Measurements from ENCODE around the gene KIRREL1.

The KIRREL1 gene

GRCh38 chr1:158119976-158120653 lies 126.7 kb downstream of the KIRREL1 start:
- Histone ChIP-seq H2AFZ (ENCODE audit: low read depth, low read length) (no peak overlapping the region), H3K79me1 (replicated peaks; ENCODE audit: low read length, poor library complexity, severe bottlenecking) (peaks cover 2% of the 10 kb centered on the region), H3K27me3 (ENCODE audit: control insufficient read depth in 1 of 2, insufficient read depth in 1 of 2, low read length in 2 of 2) (peaks cover 0 to 5% of the 10 kb centered on the region in 2 experiments), H2BK5ac (ENCODE audit: low read depth, low read length, poor library complexity, severe bottlenecking) (peak overlapping the region; percentile 88), H3K18ac (ENCODE audit: low read depth in 1 of 2, low read length in 2 of 2) (no peak overlapping the region), H3K9ac (ENCODE audit: low read length) (no peak overlapping the region), H3K4ac (ENCODE audit: low read depth in 1 of 2, low read length in 2 of 2) (no peak overlapping the region), H3K4me2 (ENCODE audit: low read length, poor library complexity, severe bottlenecking) (no peak overlapping the region), H3K4me1 (ENCODE audit: control insufficient read depth, insufficient read depth, low read depth, low read length) (peaks cover 32% of the 10 kb centered on the region), H3K23ac (ENCODE audit: low read length in 2 of 2) (no peak overlapping the region), H2BK120ac (ENCODE audit: low read depth, low read length) (no peak overlapping the region), H4K8ac (ENCODE audit: low read length) (no peak overlapping the region), H3K14ac (ENCODE audit: low read length in 2 of 2) (no peak overlapping the region), H2AK5ac (ENCODE audit: low read length, severe bottlenecking) (peak overlapping the region; percentile 100), H3K36me3 (ENCODE audit: control insufficient read depth in 1 of 2, insufficient read depth in 2 of 2, low read depth in 1 of 2, low read length in 2 of 2) (no peaks in the 10 kb centered on the region), H3K27ac (ENCODE audit: low read length, poor library complexity, severe bottlenecking) (peak overlapping the region; percentile 92), H4K91ac (ENCODE audit: low read length) (no peak overlapping the region), H3K4me3 (ENCODE audit: insufficient read depth in 1 of 2, low read depth in 1 of 2, low read length in 2 of 2) (no peak overlapping the region), H3K9me3 (ENCODE audit: control insufficient read depth, low read length) (no peaks in the 10 kb centered on the region), H2BK12ac (ENCODE audit: low read length in 2 of 2) (no peak overlapping the region), H2BK15ac (ENCODE audit: low read depth, poor library complexity, severe bottlenecking) (no peak overlapping the region)
- 74% methylated on average over 5 of the region's 5 CpGs for WGBS
- no peak for DNase-seq

- Histone ChIP-seq H3K4me3 (ENCODE audit: insufficient read depth in 1 of 2, low read depth in 1 of 2, low read length in 2 of 2) (no peak overlapping the region), H3K27me3 (ENCODE audit: control insufficient read depth in 1 of 2, insufficient read depth in 1 of 2, low read length in 2 of 2) (peaks cover 0 to 3% of the 10 kb centered on the region in 2 experiments), H3K18ac (ENCODE audit: low read depth in 1 of 2, low read length in 2 of 2) (no peak overlapping the region), H3K4me2 (ENCODE audit: low read length, poor library complexity, severe bottlenecking) (no peak overlapping the region), H3K27ac (ENCODE audit: low read length, poor library complexity, severe bottlenecking) (peak overlapping the region; percentile 37), H3K4me1 (ENCODE audit: control insufficient read depth, insufficient read depth, low read depth, low read length) (peaks cover 35% of the 10 kb centered on the region), H2BK5ac (ENCODE audit: low read depth, low read length, poor library complexity, severe bottlenecking) (no peak overlapping the region), H2BK12ac (ENCODE audit: low read length in 2 of 2) (no peak overlapping the region), H4K91ac (ENCODE audit: low read length) (no peak overlapping the region), H4K8ac (ENCODE audit: low read length) (no peak overlapping the region), H2BK15ac (ENCODE audit: low read depth, poor library complexity, severe bottlenecking) (no peak overlapping the region), H3K23ac (ENCODE audit: low read length in 2 of 2) (no peak overlapping the region), H3K9me3 (ENCODE audit: control insufficient read depth, low read length) (no peaks in the 10 kb centered on the region), H2BK120ac (ENCODE audit: low read depth, low read length) (no peak overlapping the region), H3K14ac (ENCODE audit: low read length in 2 of 2) (no peak overlapping the region), H3K9ac (ENCODE audit: low read length) (no peak overlapping the region), H3K79me1 (replicated peaks; ENCODE audit: low read length, poor library complexity, severe bottlenecking) (peaks cover 2% of the 10 kb centered on the region), H2AFZ (ENCODE audit: low read depth, low read length) (no peak overlapping the region), H3K36me3 (ENCODE audit: control insufficient read depth in 1 of 2, insufficient read depth in 2 of 2, low read depth in 1 of 2, low read length in 2 of 2) (no peaks in the 10 kb centered on the region), H3K4ac (ENCODE audit: low read depth in 1 of 2, low read length in 2 of 2) (no peak overlapping the region), H2AK5ac (ENCODE audit: low read length, severe bottlenecking) (no peak overlapping the region)
- DNase-seq, result peak; percentile 33
- WGBS, result 20% methylated on average over 5 of the region's 5 CpGs
These were observed 128.3 kb downstream of the KIRREL1 start for GRCh38 chr1:158121604-158122254.

- H3K4me1 ChIP-seq (ENCODE audit: control insufficient read depth, insufficient read depth, low read depth, low read length), result peaks cover 32% of the 10 kb centered on the region
- H3K9ac ChIP-seq (ENCODE audit: low read length), result no peak overlapping the region
- H3K36me3 ChIP-seq (ENCODE audit: control insufficient read depth in 1 of 2, insufficient read depth in 2 of 2, low read depth in 1 of 2, low read length in 2 of 2), result no peaks in the 10 kb centered on the region
- H3K4ac ChIP-seq (ENCODE audit: low read depth in 1 of 2, low read length in 2 of 2), result no peak overlapping the region
- peak overlapping the region; percentile 78 for H3K27ac ChIP-seq (ENCODE audit: low read length, poor library complexity, severe bottlenecking)
- no peak for DNase-seq
- H3K23ac ChIP-seq (ENCODE audit: low read length in 2 of 2), result no peak overlapping the region
- no peak overlapping the region for H3K14ac ChIP-seq (ENCODE audit: low read length in 2 of 2)
- H2AFZ ChIP-seq (ENCODE audit: low read depth, low read length), result no peak overlapping the region
- no peak overlapping the region for H4K91ac ChIP-seq (ENCODE audit: low read length)
- H2BK15ac ChIP-seq (ENCODE audit: low read depth, poor library complexity, severe bottlenecking), result no peak overlapping the region
- no peak overlapping the region for H3K4me2 ChIP-seq (ENCODE audit: low read length, poor library complexity, severe bottlenecking)
- peak overlapping the region; percentile 97 for H2AK5ac ChIP-seq (ENCODE audit: low read length, severe bottlenecking)
- no peaks in the 10 kb centered on the region for H3K9me3 ChIP-seq (ENCODE audit: control insufficient read depth, low read length)
- no peak overlapping the region for H4K8ac ChIP-seq (ENCODE audit: low read length)
- peak overlapping the region; percentile 24 for H2BK5ac ChIP-seq (ENCODE audit: low read depth, low read length, poor library complexity, severe bottlenecking)
- peaks cover 0 to 3% of the 10 kb centered on the region in 2 experiments for H3K27me3 ChIP-seq (ENCODE audit: control insufficient read depth in 1 of 2, insufficient read depth in 1 of 2, low read length in 2 of 2)
- H3K18ac ChIP-seq (ENCODE audit: low read depth in 1 of 2, low read length in 2 of 2), result no peak overlapping the region
- H3K4me3 ChIP-seq (ENCODE audit: insufficient read depth in 1 of 2, low read depth in 1 of 2, low read length in 2 of 2), result no peak overlapping the region
- WGBS, result 79% methylated on average over 2 of the region's 2 CpGs
- H2BK12ac ChIP-seq (ENCODE audit: low read length in 2 of 2), result no peak overlapping the region
- H3K79me1 ChIP-seq (replicated peaks; ENCODE audit: low read length, poor library complexity, severe bottlenecking), result peaks cover 2% of the 10 kb centered on the region
- H2BK120ac ChIP-seq (ENCODE audit: low read depth, low read length), result no peak overlapping the region
These were observed 129.5 kb downstream of the KIRREL1 start for GRCh38 chr1:158122833-158123388.

GRCh38 chr1:158124034-158124433 lies 130.6 kb downstream of the KIRREL1 start:
- WGBS, result 62% methylated on average over 2 of the region's 2 CpGs
- Histone ChIP-seq H2BK12ac (ENCODE audit: low read length in 2 of 2) (no peak overlapping the region), H3K79me1 (replicated peaks; ENCODE audit: low read length, poor library complexity, severe bottlenecking) (peaks cover 2% of the 10 kb centered on the region), H2BK5ac (ENCODE audit: low read depth, low read length, poor library complexity, severe bottlenecking) (peak overlapping the region; percentile 21), H2AK5ac (ENCODE audit: low read length, severe bottlenecking) (no peak overlapping the region), H3K9me3 (ENCODE audit: control insufficient read depth, low read length) (no peaks in the 10 kb centered on the region), H3K36me3 (ENCODE audit: control insufficient read depth in 1 of 2, insufficient read depth in 2 of 2, low read depth in 1 of 2, low read length in 2 of 2) (no peaks in the 10 kb centered on the region), H4K8ac (ENCODE audit: low read length) (no peak overlapping the region), H3K4ac (ENCODE audit: low read depth in 1 of 2, low read length in 2 of 2) (no peak overlapping the region), H3K27me3 (ENCODE audit: control insufficient read depth in 1 of 2, insufficient read depth in 1 of 2, low read length in 2 of 2) (peaks cover 0 to 3% of the 10 kb centered on the region in 2 experiments), H4K91ac (ENCODE audit: low read length) (no peak overlapping the region), H3K4me2 (ENCODE audit: low read length, poor library complexity, severe bottlenecking) (no peak overlapping the region), H2BK120ac (ENCODE audit: low read depth, low read length) (no peak overlapping the region), H3K18ac (ENCODE audit: low read depth in 1 of 2, low read length in 2 of 2) (no peak overlapping the region), H3K14ac (ENCODE audit: low read length in 2 of 2) (no peak overlapping the region), H3K4me1 (ENCODE audit: control insufficient read depth, insufficient read depth, low read depth, low read length) (peaks cover 22% of the 10 kb centered on the region), H3K9ac (ENCODE audit: low read length) (no peak overlapping the region), H3K4me3 (ENCODE audit: insufficient read depth in 1 of 2, low read depth in 1 of 2, low read length in 2 of 2) (no peak overlapping the region), H2AFZ (ENCODE audit: low read depth, low read length) (no peak overlapping the region), H3K23ac (ENCODE audit: low read length in 2 of 2) (no peak overlapping the region), H3K27ac (ENCODE audit: low read length, poor library complexity, severe bottlenecking) (peak overlapping the region; percentile 83), H2BK15ac (ENCODE audit: low read depth, poor library complexity, severe bottlenecking) (no peak overlapping the region)
- DNase-seq, result no peak

Measured in mesenchymal stem cell (in vitro differentiated cells and primary cell).